Activated CD8-positive, alpha-beta memory T cell treated with anti-CD3 and anti-CD28 coated beads for 48 hours (primary cell): ENCODE results near the gene HPSE.
"Not testable (repeated sequence)": the region's sequence is repeated elsewhere in the genome, so short reads cannot be mapped to it uniquely, and the experiment has no call there.

Experiments
- DNase-seq, 3 experiments: peaks; one replicate each; pipeline ENCODE4 v3.0.0-alpha.2; 2020; ENCODE audit warnings: low read depth in 2 of 3, low spot score in 2 of 3

HPSE gene

GRCh38 chr4:83284193-83285054 lies 50.2 kb downstream of the HPSE start, which contains the start of gene COQ2:
COQ2 (minus strand) TSS chr4:83284798; CDS start chr4:83284764, 34 bp downstream.
- DNase-seq: peak; percentile 87 to 93 (median 90)

- DNase-seq: no peak
These were observed 51.5 kb downstream of the HPSE start for GRCh38 chr4:83283181-83283580.

GRCh38 chr4:83282049-83282535 lies 52.6 kb downstream of the HPSE start:
- peak in 1 of 3 experiments; percentile 30 for DNase-seq

GRCh38 chr4:83281307-83281706 lies 53.3 kb downstream of the HPSE start:
- no peak for DNase-seq

- DNase-seq: no peak
These were observed 58.2 kb downstream of the HPSE start for GRCh38 chr4:83276299-83277040.

GRCh38 chr4:83273926-83274325 lies 60.7 kb downstream of the HPSE start:
- DNase-seq: not testable (repeated sequence)

GRCh38 chr4:83272900-83273299 lies 61.7 kb downstream of the HPSE start:
- no peak for DNase-seq

GRCh38 chr4:83269256-83269655 lies 65.4 kb downstream of the HPSE start:
- no peak for DNase-seq

GRCh38 chr4:83268491-83268890 lies 66.2 kb downstream of the HPSE start:
- DNase-seq: no peak

GRCh38 chr4:83267830-83268475 lies 66.7 kb downstream of the HPSE start:
- DNase-seq: no peak

GRCh38 chr4:83267121-83267829 lies 67.4 kb downstream of the HPSE start:
- no peak for DNase-seq

GRCh38 chr4:83266689-83267088 lies 68.0 kb downstream of the HPSE start:
- no peak for DNase-seq

GRCh38 chr4:83263106-83263505 lies 71.5 kb downstream of the HPSE start:
- DNase-seq: no peak

GRCh38 chr4:83262682-83263081 lies 72.0 kb downstream of the HPSE start:
- DNase-seq: no peak

- DNase-seq: no peak
These were observed 73.3 kb downstream of the HPSE start for GRCh38 chr4:83261307-83261706.

GRCh38 chr4:83259586-83259985 lies 75.1 kb downstream of the HPSE start:
- DNase-seq: no peak

GRCh38 chr4:83258461-83258860 lies 76.2 kb downstream of the HPSE start:
- DNase-seq: no peak

GRCh38 chr4:83257811-83258210 lies 76.8 kb downstream of the HPSE start:
- no peak for DNase-seq

- DNase-seq: no peak
These were observed 79.1 kb downstream of the HPSE start for GRCh38 chr4:83255584-83255983.

GRCh38 chr4:83252782-83253405 lies 81.8 kb downstream of the HPSE start:
- DNase-seq: peak in 1 of 3 experiments; percentile 42
